ENCODE results near the gene ITPKA.
"Not testable (repeated sequence)": the region's sequence is repeated elsewhere in the genome, so short reads cannot be mapped to it uniquely, and the experiment has no call there.

The ITPKA gene

GRCh38 chr15:41493205-41493901 lies at the start of gene ITPKA:
ITPKA (plus strand) TSS chr15:41493874; CDS start chr15:41493928, 54 bp downstream.
- H3K4me3 ChIP-seq (ENCODE audit: low read depth, low read length): peak within 1 kb of the TSS; percentile 56
- no peak for TF ChIP-seq CTCF (IDR thresholded peaks at IDR 0.05; ENCODE audit: low read depth, low read length, missing control alignments)
- peak; percentile 36 for DNase-seq (ENCODE audit: low read depth)

GRCh38 chr15:41445399-41445798 lies 48.3 kb upstream of the ITPKA start:
- no peak for DNase-seq (ENCODE audit: low read depth)
- no peak for TF ChIP-seq CTCF (IDR thresholded peaks at IDR 0.05; ENCODE audit: low read depth, low read length, missing control alignments)

GRCh38 chr15:41462084-41462795 lies 31.4 kb upstream of the ITPKA start:
- DNase-seq (ENCODE audit: low read depth): no peak
- no peak for TF ChIP-seq CTCF (IDR thresholded peaks at IDR 0.05; ENCODE audit: low read depth, low read length, missing control alignments)
- no peak overlapping the region for H3K4me3 ChIP-seq (ENCODE audit: low read depth, low read length)

More at GRCh38 chr15:41445399-41445798, 48.3 kb upstream of the ITPKA start:
- H3K4me3 ChIP-seq (ENCODE audit: low read depth, low read length): no peak overlapping the region

- no peak for DNase-seq (ENCODE audit: low read depth)
- H3K4me3 ChIP-seq (ENCODE audit: low read depth, low read length): no peak overlapping the region
- TF ChIP-seq CTCF (IDR thresholded peaks at IDR 0.05; ENCODE audit: low read depth, low read length, missing control alignments): no peak
These were observed 28.6 kb upstream of the ITPKA start for GRCh38 chr15:41464889-41465580.

GRCh38 chr15:41465822-41466421 lies 27.8 kb upstream of the ITPKA start:
- peak; percentile 98 for TF ChIP-seq CTCF (IDR thresholded peaks at IDR 0.05; ENCODE audit: low read depth, low read length, missing control alignments)
- no peak for DNase-seq (ENCODE audit: low read depth)

GRCh38 chr15:41466711-41467110 lies 27.0 kb upstream of the ITPKA start:
- TF ChIP-seq CTCF (IDR thresholded peaks at IDR 0.05; ENCODE audit: low read depth, low read length, missing control alignments): no peak
- H3K4me3 ChIP-seq (ENCODE audit: low read depth, low read length): no peak overlapping the region
- DNase-seq (ENCODE audit: low read depth): no peak

More at GRCh38 chr15:41465822-41466421, 27.8 kb upstream of the ITPKA start:
- no peak overlapping the region for H3K4me3 ChIP-seq (ENCODE audit: low read depth, low read length)

- DNase-seq (ENCODE audit: low read depth); H3K4me3 ChIP-seq (ENCODE audit: low read depth, low read length): not testable (repeated sequence)
These were observed 24.0 kb upstream of the ITPKA start for GRCh38 chr15:41469644-41470043.
